HG02981 (cell line): ENCODE data around the gene SORBS1.

ENCODE experiments used
- ATAC-seq: cut with Tn5 transposase; IDR thresholded peaks from one replicate; pipeline ENCODE4 v1.9.1; 2021; ENCODE audit warnings: mild to moderate bottlenecking, moderate library complexity; ENCODE audit not compliant: unreplicated experiment

Gene SORBS1

DNA sequence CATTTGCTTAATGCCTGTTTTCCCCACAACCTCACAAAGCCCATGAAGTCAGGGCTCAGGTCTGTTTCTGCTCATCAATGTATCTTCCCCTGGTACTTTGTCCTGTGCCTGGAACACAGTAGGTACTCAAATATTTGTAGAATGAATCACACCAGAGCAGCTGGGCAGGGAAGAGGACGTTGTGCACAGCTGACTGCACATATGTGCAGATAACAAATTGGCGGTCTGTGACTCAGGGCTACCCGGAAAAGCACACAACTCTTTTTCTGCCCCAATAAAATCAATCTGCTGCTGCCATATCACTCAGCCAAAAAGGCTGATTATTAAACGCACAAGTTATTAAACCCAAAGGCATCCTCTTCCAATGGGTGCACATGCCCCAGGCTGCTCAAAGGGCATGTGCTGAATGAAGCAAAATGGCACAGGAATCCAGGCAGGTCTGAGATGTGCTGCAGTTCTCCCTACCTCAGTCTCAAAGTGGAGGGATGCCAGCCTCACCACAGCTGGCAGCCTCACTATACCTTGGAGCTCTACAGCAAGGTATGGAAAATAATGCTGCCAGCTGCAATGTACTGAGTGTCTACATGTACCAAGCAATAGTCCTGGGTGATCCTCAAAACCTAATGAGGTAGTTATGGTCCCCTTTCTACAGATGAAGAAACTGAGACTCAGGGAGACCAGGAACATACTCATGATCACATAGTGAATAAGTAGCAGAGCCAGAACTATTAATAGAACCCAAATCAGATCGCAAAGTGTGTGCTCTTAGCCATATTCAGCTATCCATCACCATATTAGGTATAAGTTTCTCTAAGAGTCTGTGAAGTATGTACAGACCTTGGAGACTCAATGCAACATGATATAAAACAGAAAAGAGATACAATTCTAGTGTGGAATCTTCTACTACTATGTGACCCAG, 43.4 kb downstream of the SORBS1 start:
- no peak for ATAC-seq

DNA sequence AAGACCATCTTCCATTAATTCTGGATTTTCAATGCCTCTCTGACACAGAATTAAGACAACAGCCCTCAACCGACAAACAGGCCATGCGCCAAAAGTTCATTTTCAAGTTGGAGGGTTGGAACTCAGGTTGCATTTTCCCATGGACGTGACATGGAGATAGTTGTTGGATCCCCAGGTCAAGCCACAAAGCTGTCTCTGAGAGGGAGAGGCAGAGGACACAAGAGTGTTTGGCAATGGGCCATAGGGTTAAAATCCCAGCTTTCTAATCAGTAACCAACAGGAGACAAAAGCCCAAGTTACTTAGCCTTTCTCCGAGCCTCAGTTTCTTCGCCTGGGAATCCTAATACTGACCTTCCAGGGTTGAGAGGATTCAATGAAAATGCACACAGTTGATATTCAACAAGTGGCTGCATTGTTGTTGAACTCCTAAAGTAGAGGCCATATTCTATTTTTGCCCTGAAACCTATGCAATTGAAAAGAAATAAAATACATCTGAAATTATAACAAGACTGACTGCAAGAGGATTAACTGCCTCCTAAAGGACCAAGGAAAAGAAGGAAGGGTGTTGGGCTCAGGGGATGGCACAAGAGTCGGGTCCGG, 44.3 kb downstream of the SORBS1 start:
- no peak for ATAC-seq

DNA sequence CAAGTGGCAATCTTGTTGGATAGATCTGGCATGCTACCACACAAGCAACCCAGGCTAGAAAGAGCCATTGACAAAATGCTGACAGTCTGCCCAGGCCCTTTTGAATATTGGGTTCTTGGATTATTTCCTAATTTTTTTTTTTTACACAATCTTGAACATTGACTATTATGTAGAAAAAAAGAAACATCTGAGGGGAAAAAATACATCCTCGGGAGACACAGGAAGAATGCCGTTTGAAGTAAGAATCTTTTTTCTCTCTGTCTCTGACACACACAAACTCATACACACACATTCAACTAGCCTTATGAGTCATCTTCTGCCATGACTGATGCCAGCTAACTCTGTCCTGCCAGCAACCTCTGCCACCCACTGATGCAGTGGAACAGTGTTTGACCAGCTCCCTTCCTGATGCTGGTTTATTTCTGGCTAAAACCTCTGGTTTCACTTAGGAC, 47.2 kb downstream of the SORBS1 start:
- ATAC-seq: no peak

DNA sequence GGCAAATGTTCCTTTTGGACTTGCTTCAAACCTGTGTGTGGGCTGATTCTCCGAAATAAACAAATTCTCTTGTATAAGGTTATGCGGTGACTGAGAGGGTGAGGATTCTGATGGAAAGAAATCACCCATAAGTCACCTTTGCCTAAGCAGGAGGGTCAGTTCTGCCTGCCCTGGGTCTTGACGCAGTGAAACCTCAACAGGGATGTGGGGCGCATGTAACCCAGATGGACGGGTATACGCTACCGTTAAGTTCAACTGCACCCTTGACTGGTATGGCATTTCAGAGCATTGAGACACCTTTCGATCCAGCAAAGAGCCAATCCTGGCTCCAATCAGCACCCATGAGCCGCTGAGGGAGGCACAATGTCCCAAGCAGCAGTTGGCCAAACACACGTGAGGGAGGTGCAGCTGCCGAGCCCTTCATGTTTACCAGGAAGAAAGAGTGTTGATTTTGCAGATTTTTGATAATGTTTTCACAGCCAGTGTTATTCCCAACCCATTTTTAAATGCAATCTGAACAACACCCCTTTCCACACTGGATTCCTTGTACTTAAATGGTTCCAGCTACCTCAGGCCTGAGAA, 48.1 kb downstream of the SORBS1 start:
- ATAC-seq: no peak

DNA sequence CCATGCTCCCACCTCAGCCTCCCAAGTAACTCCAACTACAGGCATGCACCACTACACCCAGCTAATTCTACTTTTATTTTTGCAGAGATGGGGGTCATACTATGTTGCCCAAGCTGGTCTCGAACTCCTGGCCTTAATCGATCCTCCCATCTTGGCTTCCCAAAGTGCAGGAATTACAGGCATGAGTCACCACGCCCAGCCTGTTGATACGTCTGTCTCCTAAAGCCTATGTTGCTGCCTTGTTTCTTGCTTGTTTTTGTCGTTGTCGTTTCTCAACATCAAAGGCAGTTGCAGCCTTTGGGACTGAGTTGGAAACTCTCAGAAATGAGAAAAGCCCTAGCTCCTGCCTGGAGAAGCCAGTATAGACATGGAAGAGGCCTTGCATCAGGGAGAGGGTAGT, 49.9 kb downstream of the SORBS1 start:
- no peak for ATAC-seq

DNA sequence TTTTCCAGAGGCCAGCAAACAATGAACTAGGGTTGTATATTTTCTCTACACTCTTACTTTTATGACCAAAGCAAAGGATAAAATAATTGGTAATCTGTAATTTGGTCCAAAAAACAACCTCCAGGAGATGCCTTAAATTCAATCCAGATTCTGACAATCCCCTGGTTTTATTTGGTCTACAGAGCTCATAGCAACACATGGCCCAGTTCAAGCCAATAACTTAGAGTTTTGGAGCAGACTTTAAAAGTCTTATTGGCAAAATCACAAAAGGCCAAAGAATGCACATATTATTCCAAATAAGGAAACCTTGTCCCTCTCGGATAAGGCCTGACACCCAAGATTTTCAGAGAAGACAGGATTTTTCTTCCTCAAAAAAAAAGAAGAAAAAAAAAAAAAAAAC, 51.9 kb downstream of the SORBS1 start:
- ATAC-seq: no peak

DNA sequence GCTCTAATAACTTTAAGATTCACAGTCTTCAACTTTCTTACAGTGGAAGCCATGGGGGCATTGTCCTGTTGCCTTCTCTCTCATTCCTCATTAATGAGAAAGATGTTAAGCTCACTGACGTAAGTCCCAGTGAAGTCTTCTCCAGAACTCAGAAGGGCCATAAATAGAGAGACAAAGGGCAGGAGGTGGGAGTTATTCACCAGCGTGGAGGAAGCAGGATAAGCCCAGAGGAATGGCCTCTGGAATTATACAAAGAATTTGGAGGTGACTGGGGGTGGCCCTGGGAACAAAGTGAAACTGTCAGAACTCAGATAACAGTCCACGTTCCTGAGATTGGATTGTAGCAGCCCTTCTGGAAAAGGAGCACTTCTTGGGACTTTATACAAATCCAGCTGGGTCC, 52.4 kb downstream of the SORBS1 start:
- ATAC-seq: no peak

DNA sequence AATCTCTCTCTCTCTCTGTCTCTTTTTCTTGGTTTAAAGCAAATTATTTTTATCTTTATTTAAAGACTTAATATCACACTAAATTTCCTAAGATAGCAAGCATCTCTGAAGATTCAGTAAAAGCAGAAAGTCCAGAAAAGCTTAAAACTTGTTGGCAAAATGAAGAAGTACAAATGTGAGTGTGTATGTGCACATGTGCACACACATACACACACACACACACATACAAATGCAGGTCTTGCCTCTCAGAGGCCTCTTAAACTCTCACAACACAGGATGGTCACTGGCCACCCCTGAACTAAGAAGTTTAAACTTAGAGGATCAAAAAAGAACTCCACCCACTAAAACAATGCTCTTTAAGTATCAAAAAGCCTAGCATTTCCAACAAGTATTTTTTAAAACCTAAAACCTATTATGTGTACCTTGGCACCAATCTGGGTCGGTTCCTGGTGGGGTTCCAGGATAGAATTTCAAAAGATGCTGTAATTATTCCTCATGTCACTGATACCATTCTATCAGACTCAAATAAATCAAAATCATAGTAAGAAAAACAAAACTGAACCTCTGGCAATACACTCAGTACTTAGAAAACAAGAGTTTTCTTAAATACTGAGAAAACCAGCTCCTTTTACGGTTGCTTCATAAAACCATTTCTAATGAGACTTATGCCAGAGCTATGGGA, 55.0 kb downstream of the SORBS1 start:
- no peak for ATAC-seq

DNA sequence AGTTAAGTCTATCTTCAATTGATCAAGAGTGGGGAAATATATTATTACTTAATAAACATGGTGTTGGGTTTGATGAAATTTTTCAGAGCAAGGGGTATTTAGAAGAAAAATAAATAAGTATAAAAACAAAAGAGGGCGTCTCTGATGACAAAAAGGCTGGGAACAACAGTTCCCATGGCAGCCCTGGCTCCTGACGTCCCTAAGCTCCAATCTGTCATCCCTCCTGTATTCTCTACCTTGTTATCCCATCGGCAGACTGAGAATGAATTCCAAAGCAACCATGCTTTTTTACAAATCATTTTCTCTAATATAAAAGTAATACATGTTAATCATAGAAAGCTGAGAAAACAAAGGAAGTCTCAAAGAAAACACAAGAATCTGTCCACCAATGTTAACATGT, 55.5 kb downstream of the SORBS1 start:
- ATAC-seq: no peak

DNA sequence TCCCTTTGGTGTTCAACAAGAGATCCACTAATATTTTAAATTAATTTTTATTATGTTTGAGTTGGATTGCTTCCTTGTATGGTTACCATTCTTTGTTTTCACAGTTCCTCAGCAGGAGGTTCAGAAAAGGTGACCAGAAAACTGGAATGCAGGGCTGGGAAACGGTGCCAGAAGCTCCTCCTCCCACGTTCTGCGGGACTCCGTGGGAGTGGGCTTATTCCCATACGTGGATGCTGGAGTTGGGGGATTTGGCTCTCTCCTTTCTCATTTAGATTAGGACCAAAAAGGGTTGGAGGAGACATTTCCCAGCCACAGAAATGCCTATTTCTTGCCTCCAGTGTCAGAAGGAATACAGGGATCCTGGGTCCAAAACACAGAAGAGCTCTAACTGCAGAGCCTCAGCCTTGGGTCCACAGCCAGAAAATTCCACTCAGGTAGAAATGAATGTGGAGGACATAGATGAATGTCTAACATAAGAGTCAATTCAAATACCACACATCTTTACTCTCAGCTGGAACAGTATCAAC, 56.0 kb downstream of the SORBS1 start:
- ATAC-seq: no peak

DNA sequence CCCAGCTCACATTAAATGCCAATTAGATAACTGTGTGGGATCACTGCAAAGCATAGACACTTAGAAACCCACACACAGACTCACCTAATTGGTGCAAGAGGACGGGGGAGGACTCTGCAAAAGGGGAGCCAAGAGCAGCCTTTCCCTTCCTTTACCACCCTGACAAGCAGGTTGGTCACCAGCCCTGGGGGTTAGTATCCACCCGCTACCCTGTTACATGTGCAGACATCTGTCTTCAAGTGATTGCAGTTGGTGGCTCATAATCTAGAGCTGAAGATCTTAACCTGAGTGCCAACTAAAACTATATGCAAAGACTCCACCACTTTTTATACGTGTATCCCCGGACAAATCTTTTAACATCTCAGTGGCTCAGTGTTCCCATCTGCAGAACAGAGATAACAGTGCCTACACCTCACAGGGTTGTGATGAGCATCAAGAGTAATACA, 56.9 kb downstream of the SORBS1 start:
- ATAC-seq: no peak

DNA sequence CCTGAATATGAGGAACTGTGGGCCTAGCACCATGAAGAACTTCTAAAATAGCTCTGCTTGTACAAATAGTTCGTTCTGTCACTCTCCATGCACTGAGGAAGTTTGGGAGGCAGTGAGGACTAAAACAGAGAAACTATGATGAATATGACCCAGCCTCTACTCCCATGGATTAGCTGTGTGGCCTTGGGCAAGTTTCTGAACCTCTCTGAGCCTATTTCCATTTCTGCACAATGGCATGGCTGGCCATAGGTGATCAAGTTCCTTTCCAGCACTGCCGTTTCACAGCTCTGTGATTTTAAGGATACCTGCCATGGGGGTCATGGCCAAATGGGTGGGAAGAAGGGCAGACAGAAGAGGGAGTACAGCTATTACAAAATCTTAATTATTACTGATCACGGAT, 57.6 kb downstream of the SORBS1 start:
- ATAC-seq: no peak

DNA sequence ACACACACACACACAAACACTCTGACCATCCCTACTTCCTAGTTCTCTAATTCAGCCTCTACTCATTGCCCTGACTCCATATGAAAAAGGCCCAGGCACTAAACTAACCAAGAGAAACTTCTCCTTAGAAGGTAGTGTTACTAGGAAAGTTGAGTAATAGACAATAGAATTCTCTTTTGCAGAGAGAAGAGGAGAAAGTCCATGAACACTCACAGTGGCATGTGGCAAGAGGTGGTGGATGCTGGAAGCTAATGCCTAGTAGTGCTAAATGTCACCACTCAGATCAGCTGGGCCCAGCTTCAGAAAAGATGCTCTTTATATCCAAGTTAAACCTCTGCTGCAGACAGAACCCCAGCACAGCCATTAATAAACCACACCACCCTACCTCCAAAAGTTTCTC, 58.2 kb downstream of the SORBS1 start:
- ATAC-seq: no peak

DNA sequence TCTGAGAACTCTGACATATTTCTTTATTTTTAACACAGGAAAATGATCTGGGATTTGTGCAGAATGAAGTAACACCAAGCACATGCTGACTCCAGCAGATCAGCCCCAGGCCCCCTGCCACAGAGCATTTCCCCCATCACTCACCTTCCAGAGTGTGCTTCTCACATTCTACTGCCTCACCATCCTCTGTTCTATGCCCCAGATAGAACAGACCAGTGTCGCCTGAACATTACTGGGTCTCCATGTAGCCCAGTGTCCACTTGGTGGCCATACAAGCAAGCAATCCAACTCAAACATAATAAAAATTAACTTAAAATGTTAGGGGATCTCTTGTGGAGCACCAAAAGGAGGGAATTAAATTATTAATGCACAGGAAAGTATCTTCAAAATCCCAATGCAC, 58.8 kb downstream of the SORBS1 start:
- no peak for ATAC-seq

DNA sequence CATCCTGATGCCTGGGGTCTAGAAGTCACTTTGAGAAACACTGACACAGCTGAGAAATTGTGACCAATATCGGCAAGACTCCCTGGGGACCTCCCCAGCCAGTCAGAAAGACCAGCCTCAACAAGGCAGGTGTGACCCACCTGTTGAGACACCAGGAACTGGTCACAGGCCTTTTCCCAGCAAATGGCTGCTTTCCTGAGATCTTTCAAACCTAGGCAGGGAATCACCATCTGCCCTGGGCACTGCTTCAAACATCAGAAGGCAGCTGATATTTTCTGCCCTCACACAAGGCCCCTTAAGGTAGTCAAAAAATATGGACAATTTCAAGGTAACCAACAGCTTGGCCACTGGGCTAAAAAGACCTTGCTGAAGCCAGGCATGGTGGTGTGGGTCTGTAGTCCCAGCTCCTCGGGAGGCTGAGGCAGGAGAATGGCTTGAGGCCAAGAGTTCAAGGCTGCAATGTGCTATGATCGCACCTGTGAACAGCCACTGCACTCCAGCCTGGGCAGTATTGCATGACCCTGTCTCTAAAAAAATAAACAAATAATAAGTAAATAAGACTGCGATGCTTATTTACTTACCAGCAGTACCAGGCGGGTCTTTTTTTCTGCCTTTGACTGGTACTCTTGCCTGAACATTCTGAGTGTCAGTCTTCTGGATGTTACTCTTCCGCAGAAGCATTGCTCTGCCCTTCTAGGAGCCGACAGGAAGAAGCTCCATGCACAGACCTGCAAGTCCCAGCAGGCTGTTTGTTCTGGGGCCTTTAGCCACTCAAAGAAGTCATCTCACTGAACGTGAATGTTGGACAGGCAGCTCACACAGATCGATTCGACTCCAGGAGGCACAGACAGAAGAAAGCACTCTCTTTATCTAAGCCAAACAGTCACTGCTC, 59.7 kb downstream of the SORBS1 start:
- ATAC-seq: no peak

DNA sequence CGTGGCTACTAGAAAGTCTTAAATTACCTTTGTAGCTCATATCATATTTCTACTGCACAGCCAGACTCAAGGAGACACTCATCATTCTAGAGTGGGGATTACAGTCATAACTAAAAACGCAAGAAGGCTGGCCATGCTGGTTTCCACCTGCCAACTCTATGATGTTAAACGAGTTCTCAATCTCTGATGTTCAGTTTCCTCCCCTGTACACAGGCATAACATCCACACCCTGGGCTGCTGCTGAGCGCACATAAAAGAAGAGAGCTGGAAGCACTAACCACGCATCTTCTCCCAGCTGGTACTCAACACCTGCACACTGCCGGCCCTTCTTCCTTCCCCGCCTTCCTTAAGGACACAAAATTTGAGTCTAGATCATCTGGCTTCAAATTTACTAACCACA, 60.5 kb downstream of the SORBS1 start:
- ATAC-seq: no peak

DNA sequence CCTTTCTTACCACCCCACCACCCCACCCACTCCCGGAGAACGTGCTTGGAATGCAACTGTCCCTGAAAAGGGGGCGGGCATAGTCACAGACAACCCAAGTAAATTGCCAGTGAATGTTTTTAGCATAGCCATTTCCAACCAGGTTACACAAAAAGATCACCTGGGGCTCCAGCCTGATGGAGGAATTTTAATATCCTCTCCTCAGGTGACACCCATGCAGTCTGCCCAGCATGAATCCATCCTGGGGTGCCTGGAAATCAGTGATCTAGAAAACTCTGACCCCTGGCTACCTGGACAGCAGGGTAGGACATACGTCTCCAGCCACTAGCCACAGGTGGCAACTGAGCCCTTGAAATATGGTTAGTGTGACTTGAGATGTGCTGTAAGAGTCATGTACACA, 61.1 kb downstream of the SORBS1 start:
- ATAC-seq: no peak

DNA sequence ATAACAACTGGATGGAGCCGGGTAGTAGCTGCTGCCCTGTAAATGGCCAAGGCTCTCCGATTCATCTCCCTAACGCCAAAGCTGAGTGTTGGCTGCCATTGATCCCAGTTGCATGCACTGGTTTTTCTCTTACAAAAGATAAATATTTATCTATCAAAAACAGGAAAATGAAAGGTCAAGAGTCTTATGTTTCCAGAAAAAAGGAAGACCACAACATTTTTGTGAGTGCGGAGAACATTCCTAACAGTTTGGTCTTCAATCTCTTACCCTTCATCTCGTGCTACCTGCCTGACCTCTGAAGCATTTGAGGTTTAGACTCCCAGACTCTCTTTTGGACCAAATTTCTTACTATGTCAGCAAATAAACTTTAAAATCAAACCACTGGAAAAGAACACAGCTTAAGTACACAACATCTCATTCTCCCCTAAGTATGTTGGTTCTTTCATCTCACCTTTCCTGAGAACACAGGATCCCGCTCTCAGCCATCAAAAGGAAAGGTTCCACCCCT, 61.6 kb downstream of the SORBS1 start:
- ATAC-seq: no peak

DNA sequence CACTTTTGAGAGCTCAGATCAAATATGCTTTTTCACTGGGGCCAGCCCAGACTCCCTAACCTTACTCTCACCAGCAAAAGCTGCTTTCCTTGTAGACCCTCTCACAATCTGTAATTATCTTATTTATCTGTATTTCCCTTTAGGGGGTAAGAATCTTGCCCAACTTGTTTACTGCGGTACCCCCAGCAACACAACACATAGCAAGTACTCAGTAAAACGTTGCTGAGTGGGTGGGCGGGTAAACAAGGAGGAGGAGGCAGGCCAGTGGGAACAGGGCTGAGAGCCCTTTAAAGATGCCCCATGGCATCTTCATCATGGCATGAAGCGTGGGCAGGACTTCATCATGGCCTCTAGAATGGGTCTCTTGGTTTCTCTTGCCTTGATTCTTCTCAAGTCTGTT, 64.2 kb downstream of the SORBS1 start:
- ATAC-seq: no peak
